Stomach (tissue), 9 donors: Measurements from ENCODE around the gene PRKRA. TPM values are rescaled to one million over a fixed set of nuclear protein-coding genes. Genes with fewer than 3 reads are reported as not detected.

Source experiments
- DNase-seq, 2 donors: peaks; one replicate each; pipeline versions ENCODE4 v3.0.0 to v3.0.0-alpha.2; 2013 to 2019
- H3K27ac ChIP-seq, 5 donors: fragments of 200-600 bp in 4 of 5; sonication (generic) in 4 of 5; one replicate each; pipeline ENCODE4 v1.5.1; 2013 to 2019; ENCODE audit warnings: mild to moderate bottlenecking in 1 of 5, moderate library complexity in 1 of 5
- H3K27me3 ChIP-seq, 3 donors: fragments of 200-600 bp; sonication (generic); one replicate each; pipeline ENCODE4 v1.5.1; 2017 to 2019; ENCODE audit warnings: mixed run types in 1 of 3
- H3K36me3 ChIP-seq, 4 donors: fragments of 200-600 bp; sonication (generic); 1 replicate in 3 of 4; 2 replicates in 1 of 4; pipeline ENCODE4 v1.5.1; 2016 to 2019
- H3K4me1 ChIP-seq, 4 donors: fragments of 200-600 bp; sonication (generic); one replicate each; pipeline ENCODE4 v1.5.1; 2016 to 2019
- H3K4me3 ChIP-seq, 4 donors: fragments of 200-600 bp; sonication (generic) in 3 of 4; one replicate each; pipeline ENCODE4 v1.5.1; 2016 to 2019; ENCODE audit warnings: mild to moderate bottlenecking in 1 of 4
- H3K9me3 ChIP-seq, 4 donors: fragments of 200-600 bp; sonication (generic); one replicate each; pipeline ENCODE4 v1.5.1; 2016 to 2019
- EP300 ChIP-seq: sonication (generic); formaldehyde crosslinking; IDR thresholded peaks from one replicate; pipeline ENCODE4 v1.6.1; 2017; ENCODE audit warnings: antibody characterized with exemption
- POLR2A ChIP-seq, 4 donors: fragments of 450-650 bp; IDR thresholded peaks; one replicate each; pipeline ENCODE4 v1.6.1; 2016; ENCODE audit warnings: antibody characterized with exemption in 4 of 4, control low read depth in 2 of 4, mild to moderate bottlenecking in 1 of 4, moderate library complexity in 1 of 4
- POLR2AphosphoS5 ChIP-seq, 3 donors: sonication (generic); formaldehyde crosslinking; IDR thresholded peaks; one replicate each; pipeline ENCODE4 v1.6.1; 2016; ENCODE audit warnings: antibody characterized with exemption in 3 of 3
- WGBS, 5 donors: extraction: QIAGEN DNeasy Blood & Tissue Kit in 3 of 5; methylation state at CpG; one replicate each; pipeline versions ENCODE4 v1.1.5 to v1.1.7; 2013 to 2018; 5-methylcytosine and 5-hydroxymethylcytosine counted together
- intact Hi-C: fragments of 100-400 bp; cut with DNase I; formaldehyde crosslinking; loops from one replicate; pipeline ENCODE4 v1.15.1; 2023; ENCODE audit warnings: low total_unique reads
- polyA plus RNA-seq, 3 donors: library from polyadenylated mRNA; stranded (reverse); fragments of 200-250 nt; gene quantifications; one replicate each; pipeline ENCODE4 v1.2.3, GENCODE V29; 2013
- total RNA-seq, 5 donors: library from RNA; depleted of rRNA; stranded (reverse); fragments of >200 nt; gene quantifications; one replicate each; pipeline versions ENCODE4 v1.1.0 to v1.2.3, GENCODE V29; 2014 to 2016
- TF ChIP-seq, protein P1 (sequence below), 7 experiments: fragments of 450-650 bp in 4 of 7; fragments of 200-600 bp in 3 of 7; sonication (generic) in 3 of 7; IDR thresholded peaks; one replicate each; pipeline ENCODE4 v1.5.1; 2016 to 2019; ENCODE audit warnings: antibody characterized with exemption in 7 of 7, control low read depth in 2 of 7, mild to moderate bottlenecking in 1 of 7
- donor health status: healthy with polysubstance abuse.
- donor health status: Bipolar disorder and iron deficiency.
- donor health status: healthy.

Gene PRKRA
- total and polyA plus RNA-seq, 8 donors = 30.6 to 145 (median 63.7) TPM

GRCh38 chr2:178412047-178412446, 38.9 kb downstream of the PRKRA start:
- TF ChIP-seq EP300 (no peak), POLR2A (IDR thresholded peaks at IDR 0.05) (no peak), POLR2AphosphoS5 (IDR thresholded peaks at IDR 0.05) (no peak)
- TF ChIP-seq, protein P1, sequence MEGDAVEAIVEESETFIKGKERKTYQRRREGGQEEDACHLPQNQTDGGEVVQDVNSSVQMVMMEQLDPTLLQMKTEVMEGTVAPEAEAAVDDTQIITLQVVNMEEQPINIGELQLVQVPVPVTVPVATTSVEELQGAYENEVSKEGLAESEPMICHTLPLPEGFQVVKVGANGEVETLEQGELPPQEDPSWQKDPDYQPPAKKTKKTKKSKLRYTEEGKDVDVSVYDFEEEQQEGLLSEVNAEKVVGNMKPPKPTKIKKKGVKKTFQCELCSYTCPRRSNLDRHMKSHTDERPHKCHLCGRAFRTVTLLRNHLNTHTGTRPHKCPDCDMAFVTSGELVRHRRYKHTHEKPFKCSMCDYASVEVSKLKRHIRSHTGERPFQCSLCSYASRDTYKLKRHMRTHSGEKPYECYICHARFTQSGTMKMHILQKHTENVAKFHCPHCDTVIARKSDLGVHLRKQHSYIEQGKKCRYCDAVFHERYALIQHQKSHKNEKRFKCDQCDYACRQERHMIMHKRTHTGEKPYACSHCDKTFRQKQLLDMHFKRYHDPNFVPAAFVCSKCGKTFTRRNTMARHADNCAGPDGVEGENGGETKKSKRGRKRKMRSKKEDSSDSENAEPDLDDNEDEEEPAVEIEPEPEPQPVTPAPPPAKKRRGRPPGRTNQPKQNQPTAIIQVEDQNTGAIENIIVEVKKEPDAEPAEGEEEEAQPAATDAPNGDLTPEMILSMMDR (IDR thresholded peaks at IDR 0.05) = no peak
- no peaks in the 10 kb centered on the region for H3K9me3 ChIP-seq
- peaks cover 0 to 24% (median 13%) of the 10 kb centered on the region in 4 donors for H3K4me1 ChIP-seq
- no peak overlapping the region for H3K4me3 ChIP-seq
- no peak overlapping the region for H3K27ac ChIP-seq
- intact Hi-C loops = no loop called here
- 66 to 78% (median 74%) methylated on average over 3 of the region's 3 CpGs for WGBS, 5 donors
- no peaks in the 10 kb centered on the region for H3K27me3 ChIP-seq
- H3K36me3 ChIP-seq = no peaks in the 10 kb centered on the region
- no peak for DNase-seq

GRCh38 chr2:178409261-178409660, 41.7 kb downstream of the PRKRA start:
- H3K36me3 ChIP-seq = no peaks in the 10 kb centered on the region
- TF ChIP-seq, protein P1 (IDR thresholded peaks at IDR 0.05) = no peak
- TF ChIP-seq EP300 = no peak
- no peak for TF ChIP-seq POLR2AphosphoS5 (IDR thresholded peaks at IDR 0.05)
- TF ChIP-seq POLR2A (IDR thresholded peaks at IDR 0.05) = no peak
- no peaks in the 10 kb centered on the region for H3K9me3 ChIP-seq
- 82 to 90% (median 87%) methylated on average over 5 of the region's 5 CpGs for WGBS, 5 donors
- H3K4me3 ChIP-seq = no peak overlapping the region
- peaks cover 0 to 8% (median 0%) of the 10 kb centered on the region in 3 donors for H3K27me3 ChIP-seq
- H3K27ac ChIP-seq = no peak overlapping the region
- no peak for DNase-seq
- intact Hi-C loops = no loop called here
- peaks cover 0 to 12% (median 7%) of the 10 kb centered on the region in 4 donors for H3K4me1 ChIP-seq

- H3K4me3 ChIP-seq = no peak overlapping the region
- no peaks in the 10 kb centered on the region for H3K9me3 ChIP-seq
- no peaks in the 10 kb centered on the region for H3K4me1 ChIP-seq
- 29 to 37% (median 34%) methylated on average over 4 of the region's 4 CpGs for WGBS, 5 donors
- peaks cover 0 to 8% (median 0%) of the 10 kb centered on the region in 3 donors for H3K27me3 ChIP-seq
- peak in 1 of 2 donors; percentile 37 for DNase-seq
- intact Hi-C loops = no loop called here
- H3K36me3 ChIP-seq = no peaks in the 10 kb centered on the region
- no peak overlapping the region for H3K27ac ChIP-seq
- TF ChIP-seq POLR2AphosphoS5 (IDR thresholded peaks at IDR 0.05) (no peak), EP300 (no peak), POLR2A (IDR thresholded peaks at IDR 0.05) (no peak)
- TF ChIP-seq, protein P1 (IDR thresholded peaks at IDR 0.05) = no peak
Measured at GRCh38 chr2:178404368-178404767, 46.6 kb downstream of the PRKRA start.

DNA sequence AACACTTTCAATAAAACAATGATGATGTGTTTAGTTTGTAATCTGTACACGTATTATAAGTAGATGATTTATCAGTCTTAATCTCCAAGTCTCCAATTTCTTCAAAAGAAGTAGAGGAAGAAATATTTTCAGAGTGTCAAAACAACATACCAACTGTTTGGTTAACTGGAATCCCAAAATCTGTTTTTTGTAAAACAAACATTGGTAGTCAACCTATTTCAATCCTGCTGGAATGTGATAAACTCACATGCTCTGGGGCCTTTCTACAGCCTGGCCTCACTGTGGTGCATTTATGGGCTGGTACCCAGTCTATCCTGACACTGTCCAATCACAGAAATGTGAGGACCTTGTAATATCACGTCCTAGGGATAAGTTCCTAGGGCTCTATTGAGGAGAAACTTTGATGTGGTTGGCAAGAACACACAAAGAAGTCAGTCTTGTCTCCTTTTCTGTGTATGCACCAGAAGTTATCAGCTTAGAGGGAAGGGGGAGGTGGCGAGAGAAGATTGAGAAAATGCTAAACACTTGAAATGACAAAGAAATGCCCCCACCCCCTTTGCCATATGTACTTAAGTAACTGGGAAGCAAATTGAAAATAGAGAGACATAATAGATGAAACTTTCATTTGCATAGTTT, 47.2 kb downstream of the PRKRA start:
- H3K4me1 ChIP-seq = no peaks in the 10 kb centered on the region
- peaks cover 0 to 8% (median 0%) of the 10 kb centered on the region in 3 donors for H3K27me3 ChIP-seq
- intact Hi-C loops = no loop called here
- no peaks in the 10 kb centered on the region for H3K36me3 ChIP-seq
- 41 to 62% (median 49%) methylated on average over 3 of the region's 3 CpGs for WGBS, 5 donors
- no peaks in the 10 kb centered on the region for H3K9me3 ChIP-seq
- no peak overlapping the region for H3K4me3 ChIP-seq
- TF ChIP-seq, protein P1 (IDR thresholded peaks at IDR 0.05) = no peak
- TF ChIP-seq POLR2A (IDR thresholded peaks at IDR 0.05) (no peak), POLR2AphosphoS5 (IDR thresholded peaks at IDR 0.05) (no peak), EP300 (no peak)
- H3K27ac ChIP-seq = no peak overlapping the region
- no peak for DNase-seq
